ENCODE measurements around the gene HBG2. TPM values are rescaled to one million over a fixed set of nuclear protein-coding genes. Genes with fewer than 3 reads are reported as not detected.
A peak's percentile ranks its signal among the peaks of the same experiment; 100 is the strongest.

The HBG2 gene
- total and polyA plus RNA-seq, 2 of the 4 experiments (the other 2 are of a cell fraction), result 0.54 TPM; not detected in 1

GRCh38 chr11:5276697-5277096 lies 22.1 kb upstream of the HBG2 start:
- ChIA-PET POLR2A (ENCODE audit: unreplicated experiment) (no interaction called here), CTCF (interaction anchor here (1.3 kb wide), 1 partner anchor 15 kb away, joined by 3 read pairs; no protein-coding TSS in a partner anchor)

More at GRCh38 chr11:5276697-5277096, 22.1 kb upstream of the HBG2 start:
- H4K5ac ChIP-seq (ENCODE audit: low read depth, low read length), result no peak overlapping the region; the same call in 1 of the 2 replicates
- H3K9me3 ChIP-seq (ENCODE audit: control insufficient read depth, insufficient read depth, low read length), result no peaks in the 10 kb centered on the region
- no peaks in the 10 kb centered on the region for H3K79me1 ChIP-seq (ENCODE audit: low read depth in 1 of 2, low read length in 2 of 2)
- ATAC-seq (ENCODE audit: low read depth) (no peak), DNase-seq (no peak)
- no peak overlapping the region for H3K9ac ChIP-seq (ENCODE audit: low read depth, low read length)
- no peaks in the 10 kb centered on the region for H4K20me1 ChIP-seq (ENCODE audit: insufficient read depth, low read length)
- no peak overlapping the region for H3K27ac ChIP-seq (ENCODE audit: insufficient read depth, low read length)
- H3K4ac ChIP-seq (ENCODE audit: low read depth, low read length), result peak overlapping the region; percentile 26; the same call in 1 of the 2 replicates
- H2BK20ac ChIP-seq (ENCODE audit: low read depth, low read length), result peak overlapping the region; percentile 53; the same call in 1 of the 2 replicates
- no peak overlapping the region for H3K56ac ChIP-seq (ENCODE audit: extremely low read depth, insufficient read depth, low read length)
- WGBS, 2 experiments (ENCODE audit: extremely low coverage in 2 of 2, insufficient read length in 1 of 2), result no CpG with 5 or more reads among the region's 2 CpGs
- 0 out of 2 replicates have a peak overlapping the region, but pooled peaks have one; percentile 31 for H4K91ac ChIP-seq (ENCODE audit: insufficient read depth, low read depth, low read length)
- no peak overlapping the region for H3K4me2 ChIP-seq (ENCODE audit: low read depth, low read length)
- H3K18ac ChIP-seq (ENCODE audit: low read depth, low read length), result peak overlapping the region; percentile 31; the same call in 1 of the 2 replicates
- no peak overlapping the region for H2AK9ac ChIP-seq (replicated peaks; ENCODE audit: low read depth, low read length, poor library complexity)
- dilution Hi-C loops (cut with HindIII; ENCODE audit: low sequenced_read_pairs, unreplicated experiment), result no loop called here
- H2BK120ac ChIP-seq (ENCODE audit: low read depth, low read length), result peak overlapping the region; percentile 66
- no peak overlapping the region for H2AFZ ChIP-seq (replicated peaks; ENCODE audit: low read length, poor library complexity)
- BruUV-seq (replicated peaks), result no TSS peak
- peaks cover 16% of the 10 kb centered on the region for H3K4me1 ChIP-seq (ENCODE audit: control insufficient read depth, insufficient read depth, low read length)
- in situ Hi-C loops (cut with MboI; ENCODE audit: low sequenced_read_pairs), result no loop called here
- intact Hi-C loops (cut with micrococcal nuclease), result no loop called here
- TF ChIP-seq ELK1 (IDR thresholded peaks at IDR 0.05; ENCODE audit: borderline replicate concordance, low read depth, low read length) (no peak), CTCF (conservative IDR thresholded peaks at IDR 0.05; ENCODE audit: low read depth, low read length) (no peak), MAZ (IDR thresholded peaks at IDR 0.05; ENCODE audit: borderline replicate concordance, low read depth, low read length) (no peak), MAFK (IDR thresholded peaks at IDR 0.05; ENCODE audit: low read depth, low read length) (no peak), USF2 (IDR thresholded peaks at IDR 0.05; ENCODE audit: low read depth, low read length) (no peak), NFE2L2 (IDR thresholded peaks at IDR 0.05; ENCODE audit: low read depth, low read length) (no peak), RCOR1 (IDR thresholded peaks at IDR 0.05; ENCODE audit: insufficient replicate concordance, low read length) (no peak), CHD1 (IDR thresholded peaks at IDR 0.05; ENCODE audit: low read depth, low read length) (no peak), RAD21 (IDR thresholded peaks at IDR 0.05; ENCODE audit: low read length) (no peak), BHLHE40 (IDR thresholded peaks at IDR 0.05; ENCODE audit: low read depth, low read length) (no peak), SMC3 (IDR thresholded peaks at IDR 0.05; ENCODE audit: low read depth, low read length) (no peak), POLR2A (IDR thresholded peaks at IDR 0.05; ENCODE audit: low read depth, low read length) (no peak), RFX5 (IDR thresholded peaks at IDR 0.05; ENCODE audit: low read depth, low read length) (no peak), FOS (IDR thresholded peaks at IDR 0.05; ENCODE audit: low read depth, low read length) (no peak), CEBPB (IDR thresholded peaks at IDR 0.05; ENCODE audit: low read depth, low read length) (no peak), MXI1 (IDR thresholded peaks at IDR 0.05; ENCODE audit: borderline replicate concordance, low read depth, low read length) (no peak)
- H3K4me3 ChIP-seq (ENCODE audit: insufficient read depth, low read depth, low read length), result no peak overlapping the region
- no peak overlapping the region for H2BK5ac ChIP-seq (ENCODE audit: low read depth, low read length, poor library complexity, severe bottlenecking)
- H3K23ac ChIP-seq (ENCODE audit: low read depth, low read length), result no peak overlapping the region
- H4K8ac ChIP-seq (ENCODE audit: low read depth in 2 of 2, low read length in 2 of 2), result peak overlapping the region in 1 of 2 experiments; percentile 1; a peak in 1 of 4 replicates
- no peaks in the 10 kb centered on the region for H3K36me3 ChIP-seq (ENCODE audit: control insufficient read depth, insufficient read depth, low read length)
- no peak overlapping the region for H3K14ac ChIP-seq (replicated peaks; ENCODE audit: low read depth, low read length)
- H3K9me1 ChIP-seq (ENCODE audit: insufficient read depth, low read length), result peaks cover 10% of the 10 kb centered on the region
- H2AK5ac ChIP-seq (ENCODE audit: low read depth, low read length), result no peak overlapping the region
- H3K27me3 ChIP-seq (ENCODE audit: control insufficient read depth, insufficient read depth, low read length), result no peaks in the 10 kb centered on the region
- peak overlapping the region; percentile 54; the same call in 1 of the 3 replicates for H2BK15ac ChIP-seq (ENCODE audit: low read depth, low read length)

All from IMR-90 (cell line).